B cell (primary cell): ENCODE measurements around the gene ASPHD1. TPM values are rescaled to one million over a fixed set of nuclear protein-coding genes. Genes with fewer than 3 reads are reported as not detected.

Experiments used
- ATAC-seq: fragments of 200-7000 bp; cut with Tn5 transposase; one replicate; pipeline ENCODE4 v1.10.0; 2021; ENCODE audit warnings: low read depth, mild to moderate bottlenecking, moderate number of reproducible peaks, moderate library complexity
- CTCF ChIA-PET: fragments of 350-600 bp; sonication (Branson Sonifier 250); formaldehyde crosslinking; loops from one replicate; lab custom pipeline; 2021; ENCODE audit warnings: antibody characterized with exemption, inconsistent platforms; lab: Charles Lee
- POLR2A ChIA-PET: fragments of 350-600 bp; sonication (Branson Sonifier 250); formaldehyde crosslinking; loops from one replicate; lab custom pipeline; 2021; ENCODE audit warnings: antibody characterized with exemption; lab: Charles Lee
- DNase-seq: peaks from one replicate; pipeline ENCODE4 v3.0.0; 2013
- H2AFZ ChIP-seq: 2 replicates; pipeline ENCODE4 v1.6.1; 2012; ENCODE audit warnings: mild to moderate bottlenecking, low read depth, low read length; ENCODE audit not compliant: insufficient read depth, poor library complexity, severe bottlenecking
- H3K27ac ChIP-seq, 2 donors: 1 replicate in 1 of 2; 2 replicates in 1 of 2; pipeline ENCODE4 v1.5.1; 2012 to 2013; ENCODE audit warnings: low read length in 2 of 2, mild to moderate bottlenecking in 2 of 2, moderate library complexity in 1 of 2
- H3K27me3 ChIP-seq, 4 experiments: fragments of 200-600 bp in 1 of 4; sonication (generic) in 1 of 4; replicated peaks in 1 of 4; 1 replicate in 2 of 4; 2 replicates in 2 of 4; pipeline versions ENCODE4 v1.6.1 to v1.7.0; 2013 to 2016; ENCODE audit warnings: low read length in 3 of 4, mild to moderate bottlenecking in 2 of 4, mixed read lengths in 1 of 4, moderate library complexity in 1 of 4; ENCODE audit not compliant: insufficient read depth in 4 of 4, control insufficient read depth in 3 of 4; ENCODE audit errors: control extremely low read depth in 1 of 4
- H3K36me3 ChIP-seq, 2 experiments: replicated peaks in 1 of 2; 1 replicate in 1 of 2; 2 replicates in 1 of 2; pipeline versions ENCODE4 v1.6.1 to v1.7.1; 2013; ENCODE audit warnings: low read length in 1 of 2; ENCODE audit not compliant: insufficient read depth in 2 of 2, control insufficient read depth in 1 of 2; ENCODE audit errors: control extremely low read depth in 1 of 2, extremely low read depth in 1 of 2
- H3K4me1 ChIP-seq, 2 donors: fragments of 200-600 bp in 1 of 2; sonication (generic) in 1 of 2; 1 replicate in 1 of 2; 2 replicates in 1 of 2; pipeline versions ENCODE4 v1.5.1 to v1.6.1; 2013 to 2017; ENCODE audit warnings: low read length in 2 of 2; ENCODE audit not compliant: control insufficient read depth in 2 of 2, insufficient read depth in 2 of 2
- H3K4me2 ChIP-seq: replicated peaks from 2 replicates; pipeline ENCODE3; 2012; ENCODE audit warnings: mild to moderate bottlenecking, low read depth, low read length; ENCODE audit not compliant: poor library complexity, severe bottlenecking
- H3K4me3 ChIP-seq, 5 experiments: fragments of 200-600 bp in 1 of 5; sonication (generic) in 1 of 5; 1 replicate in 3 of 5; 2 replicates in 2 of 5; pipeline versions ENCODE4 v1.5.1 to v1.7.0; 2011 to 2016; ENCODE audit warnings: low read length in 4 of 5, mild to moderate bottlenecking in 4 of 5, low read depth in 2 of 5, control low read depth in 1 of 5, moderate library complexity in 1 of 5; ENCODE audit not compliant: insufficient read depth in 1 of 5; ENCODE audit errors: control extremely low read depth in 1 of 5, extremely low read depth in 1 of 5
- H3K79me2 ChIP-seq: fragments of 200-600 bp; sonication (generic); one replicate; pipeline ENCODE4 v1.6.0; 2016; ENCODE audit warnings: low read length; ENCODE audit not compliant: control insufficient read depth, insufficient read depth
- H3K9ac ChIP-seq: fragments of 200-600 bp; sonication (generic); 2 replicates; pipeline ENCODE4 v1.6.1; 2017; ENCODE audit warnings: mild to moderate bottlenecking, low read length, moderate library complexity
- H3K9me3 ChIP-seq, 3 donors: one replicate each; pipeline versions ENCODE4 v1.6.1 to v1.7.1; 2013; ENCODE audit warnings: low read length in 2 of 3; ENCODE audit not compliant: control insufficient read depth in 2 of 3, insufficient read depth in 1 of 3; ENCODE audit errors: control extremely low read depth in 1 of 3
- H4K20me1 ChIP-seq: 2 replicates; pipeline ENCODE4 v1.6.0; 2012; ENCODE audit warnings: mild to moderate bottlenecking, low read length; ENCODE audit not compliant: insufficient read depth, control insufficient read depth, poor library complexity, severe bottlenecking
- H3K27ac Mint-ChIP-seq: one replicate; pipeline ENCODE4 v1.8.0; 2021; ENCODE audit warnings: mixed read lengths
- H3K27me3 Mint-ChIP-seq: one replicate; pipeline ENCODE4 v1.8.0; 2021; ENCODE audit warnings: mixed read lengths
- H3K4me1 Mint-ChIP-seq: one replicate; pipeline ENCODE4 v1.8.0; 2021; ENCODE audit warnings: mixed read lengths
- H3K4me3 Mint-ChIP-seq: one replicate; pipeline ENCODE4 v1.8.0; 2021; ENCODE audit warnings: mixed read lengths
- H3K9me3 Mint-ChIP-seq: one replicate; pipeline ENCODE4 v1.8.0; 2022; ENCODE audit warnings: mixed read lengths; ENCODE audit not compliant: insufficient read depth
- CTCF ChIP-seq: fragments of 200-600 bp; IDR thresholded peaks from one replicate; pipeline ENCODE4 v1.8.0; 2022; ENCODE audit warnings: antibody characterized with exemption, mild to moderate bottlenecking
- EZH2 ChIP-seq: IDR thresholded peaks from 2 replicates; pipeline ENCODE4 v1.6.1; 2012; ENCODE audit warnings: borderline replicate concordance, low read depth, mild to moderate bottlenecking, moderate library complexity, low read length; ENCODE audit not compliant: insufficient read depth, poor library complexity, severe bottlenecking
- WGBS: methylation state at CpG from one replicate; pipeline ENCODE4 v1.1.5; 2013; ENCODE audit warnings: missing lambda C conversion rate; ENCODE audit not compliant: insufficient coverage; 5-methylcytosine and 5-hydroxymethylcytosine counted together
- intact Hi-C: fragments of 100-400 bp; cut with micrococcal nuclease; formaldehyde crosslinking; loops from one replicate; pipeline ENCODE4 v1.10.0; 2022
- polyA plus RNA-seq: library from polyadenylated mRNA; depleted of rRNA; stranded (reverse); fragments of >200 nt; gene quantifications from 2 replicates; pipeline ENCODE4 v1.2.3, GENCODE V29; 2012
- total RNA-seq, 2 donors: library from RNA; stranded (reverse); fragments of 120-200 nt in 1 of 2; gene quantifications; 1 replicate in 1 of 2; 2 replicates in 1 of 2; pipeline versions ENCODE4 v1.2.3 to v1.2.4, GENCODE V29; 2013 to 2022

The ASPHD1 gene
- total and polyA plus RNA-seq, 2 donors (not counting 1 experiment from before 2014, with no cell fraction given) = not detected

GRCh38 chr16:29860218-29860617 lies 40.1 kb upstream of the ASPHD1 start:
- ATAC-seq (no peak), DNase-seq (no peak)
- ChIA-PET POLR2A (interaction anchor here (0.6 kb wide), 1 partner anchor 54 kb away, joined by 4 read pairs; the partner anchor contains the start of gene MAZ), CTCF (interaction anchor here (0.5 kb wide), 1 partner anchor 11 kb away, joined by 3 read pairs; no protein-coding TSS in a partner anchor)
- H3K4me3 Mint-ChIP-seq = peak overlapping the region; percentile 96
- no peaks in the 10 kb centered on the region for H3K9me3 Mint-ChIP-seq
- Histone ChIP-seq H3K9ac (no peak overlapping the region), H3K79me2 (peaks cover 16% of the 10 kb centered on the region), H3K9me3 (peaks cover 0 to 4% (median 0%) of the 10 kb centered on the region in 3 donors), H3K27me3 (no peaks in the 10 kb centered on the region), H4K20me1 (peaks cover 8% of the 10 kb centered on the region), H3K27ac (no peak overlapping the region), H3K4me2 (no peak overlapping the region), H3K4me3 (no peak overlapping the region), H2AFZ (no peak overlapping the region), H3K4me1 (peaks cover 14 to 19% of the 10 kb centered on the region in 2 donors), H3K36me3 (peaks cover 4 to 25% of the 10 kb centered on the region in 2 experiments)
- no peaks in the 10 kb centered on the region for H3K27me3 Mint-ChIP-seq
- no peak overlapping the region for H3K27ac Mint-ChIP-seq
- intact Hi-C loops = loop anchor here (5.0 to 10.0 kb wide), 2 partner anchors 113 to 535 kb away; partner anchors contain the start of genes C16orf54 and ZNF48
- 96% methylated on average over 7 of the region's 9 CpGs for WGBS
- TF ChIP-seq CTCF (no peak), EZH2 (no peak)
- H3K4me1 Mint-ChIP-seq = peaks cover 21% of the 10 kb centered on the region

GRCh38 chr16:29862383-29862883 lies 37.9 kb upstream of the ASPHD1 start:
- POLR2A ChIA-PET = interaction anchor here (1.3 kb wide), 1 partner anchor 99 kb away, joined by 3 read pairs; the partner anchor contains the start of gene TMEM219
- Mint-ChIP-seq H3K27ac (peak overlapping the region; percentile 99), H3K4me1 (peaks cover 21% of the 10 kb centered on the region), H3K9me3 (no peaks in the 10 kb centered on the region), H3K27me3 (no peaks in the 10 kb centered on the region), H3K4me3 (peak overlapping the region; percentile 96)
- Histone ChIP-seq H3K27ac (peak overlapping the region in 1 of 2 donors; percentile 96), H4K20me1 (peaks cover 8% of the 10 kb centered on the region), H3K9ac (peak overlapping the region; percentile 86), H3K27me3 (no peaks in the 10 kb centered on the region), H3K4me3 (peak overlapping the region; percentile 67 to 92 (median 81)), H3K4me2 (peak overlapping the region; percentile 89), H2AFZ (peak overlapping the region; percentile 78), H3K4me1 (peaks cover 14 to 19% of the 10 kb centered on the region in 2 donors), H3K9me3 (peaks cover 0 to 4% (median 0%) of the 10 kb centered on the region in 3 donors), H3K36me3 (peaks cover 4 to 25% of the 10 kb centered on the region in 2 experiments), H3K79me2 (peaks cover 16% of the 10 kb centered on the region)
- TF ChIP-seq EZH2 = no peak
- no peak for TF ChIP-seq CTCF
- WGBS = under 1% methylated on average over 26 of the region's 27 CpGs
- ATAC-seq (no peak), DNase-seq (no peak)
- CTCF ChIA-PET = interaction anchor here (0.7 to 1.6 kb wide), 2 partner anchors 14 to 143 kb away, joined by 4 to 6 read pairs; no protein-coding TSS in a partner anchor
- intact Hi-C loops = loop anchor here (5.0 to 10.0 kb wide), 2 partner anchors 115 to 532 kb away; partner anchors contain the start of genes C16orf54 and ZNF48
